Nephron (organoid): ENCODE data around the gene ATF6B.
A peak's percentile ranks its signal among the peaks of the same experiment; 100 is the strongest.

Source experiments
- H3K27ac Mint-ChIP-seq, 3 experiments: 2 replicates each; pipeline ENCODE4 v1.8.0; 2020; ENCODE audit warnings: mixed read lengths in 3 of 3, mild to moderate bottlenecking in 2 of 3, moderate library complexity in 1 of 3
- H3K27me3 Mint-ChIP-seq: 2 replicates; pipeline ENCODE4 v1.8.0; 2021; ENCODE audit warnings: low read depth, mild to moderate bottlenecking, moderate library complexity, mixed read lengths
- H3K36me3 Mint-ChIP-seq: 2 replicates; pipeline ENCODE4 v1.8.0; 2020; ENCODE audit warnings: low read depth, mixed read lengths
- H3K4me1 Mint-ChIP-seq: 2 replicates; pipeline ENCODE4 v1.8.0; 2020; ENCODE audit warnings: mixed read lengths
- H3K4me3 Mint-ChIP-seq, 3 experiments: 2 replicates each; pipeline ENCODE4 v1.8.0; 2020; ENCODE audit warnings: mild to moderate bottlenecking in 3 of 3, mixed read lengths in 3 of 3, moderate library complexity in 2 of 3
- H3K9me3 Mint-ChIP-seq: 2 replicates; pipeline ENCODE4 v1.8.0; 2020; ENCODE audit warnings: mixed read lengths
- CTCF ChIP-seq, 3 experiments: fragments of 200-600 bp; sonication (generic); IDR thresholded peaks; one replicate each; pipeline ENCODE4 v1.5.0; 2021; ENCODE audit warnings: antibody characterized with exemption in 3 of 3; ENCODE audit not compliant: unreplicated experiment in 3 of 3

ATF6B gene

GRCh38 chr6:32127717-32128592 is at the start of gene ATF6B:
ATF6B (minus strand) TSS chr6:32128246; CDS start chr6:32128207, 39 bp downstream.
- Mint-ChIP-seq H3K36me3 (peaks cover 19% of the 10 kb centered on the region), H3K4me3 (peak within 1 kb of the TSS; percentile 97 to 100 (median 99))
- TF ChIP-seq CTCF (IDR thresholded peaks at IDR 0.05; ENCODE audit: unreplicated experiment in 3 of 3), result no peak

GRCh38 chr6:32177183-32177787 is 49.2 kb upstream of the ATF6B start:
- H3K4me3 Mint-ChIP-seq, result peak overlapping the region; percentile 87 to 96 (median 89)

More at GRCh38 chr6:32127717-32128592, at the start of gene ATF6B:
- Mint-ChIP-seq H3K9me3 (no peaks in the 10 kb centered on the region), H3K27me3 (no peaks in the 10 kb centered on the region), H3K27ac (peak within 1 kb of the TSS; percentile 95 to 100 (median 99)), H3K4me1 (peaks cover 40% of the 10 kb centered on the region)

GRCh38 chr6:32176476-32177182 is 48.6 kb upstream of the ATF6B start:
- TF ChIP-seq CTCF (IDR thresholded peaks at IDR 0.05; ENCODE audit: unreplicated experiment in 3 of 3), result no peak
- peaks cover 23% of the 10 kb centered on the region for H3K36me3 Mint-ChIP-seq
- H3K4me1 Mint-ChIP-seq, result peaks cover 47% of the 10 kb centered on the region
- H3K27me3 Mint-ChIP-seq, result no peaks in the 10 kb centered on the region
- peak overlapping the region; percentile 98 to 100 (median 99) for H3K27ac Mint-ChIP-seq
- peak overlapping the region; percentile 87 to 96 (median 89) for H3K4me3 Mint-ChIP-seq
- no peaks in the 10 kb centered on the region for H3K9me3 Mint-ChIP-seq

More at GRCh38 chr6:32177183-32177787, 49.2 kb upstream of the ATF6B start:
- no peaks in the 10 kb centered on the region for H3K9me3 Mint-ChIP-seq
- H3K4me1 Mint-ChIP-seq, result peaks cover 47% of the 10 kb centered on the region
- no peak for TF ChIP-seq CTCF (IDR thresholded peaks at IDR 0.05; ENCODE audit: unreplicated experiment in 3 of 3)
- H3K27ac Mint-ChIP-seq, result peak overlapping the region; percentile 98 to 100 (median 99)
- H3K27me3 Mint-ChIP-seq, result no peaks in the 10 kb centered on the region
- H3K36me3 Mint-ChIP-seq, result peaks cover 22% of the 10 kb centered on the region

GRCh38 chr6:32175711-32176475 is 47.8 kb upstream of the ATF6B start, which contains the start of gene AGPAT1:
AGPAT1 (minus strand) TSS chr6:32176084; CDS start chr6:32171496, 4,588 bp downstream.
- H3K9me3 Mint-ChIP-seq, result no peaks in the 10 kb centered on the region
- no peaks in the 10 kb centered on the region for H3K27me3 Mint-ChIP-seq
- H3K27ac Mint-ChIP-seq, result peak within 1 kb of the TSS; percentile 98 to 100 (median 99)
- peaks cover 23% of the 10 kb centered on the region for H3K36me3 Mint-ChIP-seq
- peaks cover 47% of the 10 kb centered on the region for H3K4me1 Mint-ChIP-seq
- H3K4me3 Mint-ChIP-seq, result peak within 1 kb of the TSS; percentile 87 to 96 (median 89)
- TF ChIP-seq CTCF (IDR thresholded peaks at IDR 0.05; ENCODE audit: unreplicated experiment in 3 of 3), result no peak

- H3K4me3 Mint-ChIP-seq, result peak overlapping the region; percentile 87 to 96 (median 89)
Measured at GRCh38 chr6:32175322-32175710, 47.3 kb upstream of the ATF6B start.

More at GRCh38 chr6:32175322-32175710, 47.3 kb upstream of the ATF6B start:
- Mint-ChIP-seq H3K9me3 (no peaks in the 10 kb centered on the region), H3K27me3 (no peaks in the 10 kb centered on the region), H3K4me1 (peaks cover 42% of the 10 kb centered on the region), H3K36me3 (peaks cover 23% of the 10 kb centered on the region), H3K27ac (peak overlapping the region; percentile 37 to 61 (median 59))
- no peak for TF ChIP-seq CTCF (IDR thresholded peaks at IDR 0.05; ENCODE audit: unreplicated experiment in 3 of 3)
